GM08714 (cell line): ENCODE measurements around the gene BRCA2.
"Not testable (repeated sequence)": the region's sequence is repeated elsewhere in the genome, so short reads cannot be mapped to it uniquely, and the experiment has no call there.

ENCODE experiments used
- H3K4me3 ChIP-seq: fragments of 200-500 bp; sonication (Bioruptor generic); 2 replicates; pipeline ENCODE4 v1.5.1; 2014; ENCODE audit warnings: mild to moderate bottlenecking, low read length, inconsistent platforms
- ZNF274 ChIP-seq: IDR thresholded peaks from 2 replicates; pipeline ENCODE4 v1.6.1; 2012; ENCODE audit warnings: mild to moderate bottlenecking, low read depth, low read length

Gene BRCA2

DNA sequence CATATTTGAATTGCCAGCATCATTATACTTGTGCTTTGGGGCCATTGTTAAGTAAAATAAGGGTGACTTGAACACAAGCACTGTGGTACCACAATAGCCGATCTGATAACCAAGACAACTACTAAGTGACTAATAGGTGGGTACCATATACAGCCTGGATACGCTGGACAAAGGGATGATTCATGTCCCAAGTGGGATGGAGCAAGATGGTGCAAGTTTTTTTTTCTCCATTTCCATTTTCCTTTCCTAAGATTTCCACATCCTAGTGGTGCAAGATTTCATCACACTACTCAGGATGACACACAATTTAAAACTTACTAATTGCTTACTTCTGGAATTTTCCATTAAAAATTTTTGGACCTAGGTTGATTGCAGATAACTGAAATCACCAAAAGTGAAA lies 15.1 kb downstream of the BRCA2 start:
- TF ChIP-seq ZNF274: no peak
- H3K4me3 ChIP-seq: no peak overlapping the region

DNA sequence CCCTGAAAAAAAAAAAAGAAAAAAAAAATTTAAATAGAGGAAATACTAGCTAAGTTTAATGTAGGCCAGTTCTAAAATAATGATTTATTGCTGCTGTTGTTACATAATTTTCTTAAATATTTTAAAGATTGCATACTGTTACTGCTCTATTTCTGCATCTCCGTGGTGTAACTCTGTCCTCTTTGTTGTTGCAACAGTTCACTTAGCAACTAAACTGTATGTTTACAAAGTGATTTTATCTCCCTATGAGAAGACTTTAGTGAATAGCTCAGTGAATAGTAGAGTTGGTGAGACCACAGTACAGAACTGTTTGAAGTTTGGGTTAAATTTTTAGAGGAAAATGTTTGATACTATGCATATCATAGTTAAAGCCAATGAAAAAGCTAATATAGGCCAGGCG lies 19.4 kb downstream of the BRCA2 start:
- no peak overlapping the region for H3K4me3 ChIP-seq
- no peak for TF ChIP-seq ZNF274

DNA sequence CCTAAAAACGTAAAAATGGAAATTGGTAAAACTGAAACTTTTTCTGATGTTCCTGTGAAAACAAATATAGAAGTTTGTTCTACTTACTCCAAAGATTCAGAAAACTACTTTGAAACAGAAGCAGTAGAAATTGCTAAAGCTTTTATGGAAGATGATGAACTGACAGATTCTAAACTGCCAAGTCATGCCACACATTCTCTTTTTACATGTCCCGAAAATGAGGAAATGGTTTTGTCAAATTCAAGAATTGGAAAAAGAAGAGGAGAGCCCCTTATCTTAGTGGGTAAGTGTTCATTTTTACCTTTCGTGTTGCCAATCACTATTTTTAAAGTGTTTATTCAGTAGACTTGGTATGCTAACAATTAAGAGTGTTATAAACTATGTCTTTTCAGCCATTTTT lies 25.6 kb downstream of the BRCA2 start:
- no peak for TF ChIP-seq ZNF274
- no peak overlapping the region for H3K4me3 ChIP-seq

DNA sequence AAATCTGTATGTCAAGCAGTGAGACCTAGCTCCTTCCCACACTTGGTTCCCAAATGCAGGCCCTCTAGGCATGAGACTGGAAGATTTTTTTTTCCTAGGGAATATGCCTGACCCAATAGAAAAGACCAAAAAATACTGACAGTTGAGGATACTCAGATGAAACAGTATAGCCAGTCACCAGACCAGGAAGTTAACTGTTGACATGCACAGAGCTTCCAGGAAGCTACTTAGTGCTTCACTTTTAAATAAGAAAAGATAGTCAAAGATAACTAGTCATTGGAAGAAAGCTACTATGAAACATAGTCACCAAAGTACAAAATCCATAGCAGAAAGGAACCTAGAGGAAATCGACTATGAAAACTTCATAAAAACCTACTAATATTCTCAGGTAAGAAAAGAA lies 32.3 kb downstream of the BRCA2 start:
- TF ChIP-seq ZNF274: no peak
- H3K4me3 ChIP-seq: no peak overlapping the region

DNA sequence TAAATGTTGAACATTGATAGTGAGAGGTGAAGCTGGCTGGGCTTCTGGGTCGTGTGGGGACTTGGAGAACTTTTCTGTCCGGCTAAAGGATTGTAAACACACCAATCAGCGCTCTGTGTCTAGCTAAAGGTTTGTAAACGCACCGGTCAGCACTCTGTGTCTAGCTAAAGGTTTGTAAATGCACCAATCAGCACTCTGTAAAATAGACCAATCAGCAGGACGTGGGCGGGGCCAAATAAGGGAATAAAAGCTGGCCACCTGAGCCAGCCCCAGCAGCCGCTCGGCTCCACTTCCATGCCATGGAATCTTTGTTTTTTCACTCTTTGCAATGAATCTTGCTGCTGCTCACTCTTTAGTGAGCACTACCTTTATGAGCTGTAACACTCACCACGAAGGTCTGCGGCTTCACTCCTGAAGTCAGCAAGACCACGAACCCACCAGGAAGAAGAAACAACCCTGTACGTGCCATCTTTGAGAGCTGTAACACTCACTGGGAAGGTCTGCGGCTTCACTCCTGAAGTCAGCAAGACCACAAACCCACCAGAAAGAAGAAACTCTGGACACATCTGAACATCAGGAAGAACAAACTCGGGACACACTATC lies 35.6 kb downstream of the BRCA2 start:
- H3K4me3 ChIP-seq: not testable (repeated sequence)

DNA sequence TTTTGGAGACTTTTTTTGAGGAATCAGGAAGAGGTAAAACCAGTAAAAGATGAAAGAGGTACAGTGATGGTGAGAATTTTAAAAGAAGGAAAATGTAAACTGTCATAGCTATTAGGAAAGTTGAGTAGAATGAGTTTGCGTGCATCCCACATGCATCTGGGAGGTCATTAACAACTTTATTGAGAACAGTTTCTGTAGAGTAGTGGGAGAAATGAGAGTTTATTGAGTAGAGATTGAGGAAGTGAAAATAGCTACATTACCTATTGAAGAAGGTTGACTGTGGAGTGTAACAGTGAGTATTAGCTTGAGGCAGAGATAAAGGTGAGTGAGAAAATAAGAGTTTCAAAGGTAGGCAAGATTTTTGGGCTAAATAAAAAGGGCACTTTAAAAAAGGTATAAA lies 38.7 kb downstream of the BRCA2 start:
- no peak for TF ChIP-seq ZNF274
- H3K4me3 ChIP-seq: no peak overlapping the region

DNA sequence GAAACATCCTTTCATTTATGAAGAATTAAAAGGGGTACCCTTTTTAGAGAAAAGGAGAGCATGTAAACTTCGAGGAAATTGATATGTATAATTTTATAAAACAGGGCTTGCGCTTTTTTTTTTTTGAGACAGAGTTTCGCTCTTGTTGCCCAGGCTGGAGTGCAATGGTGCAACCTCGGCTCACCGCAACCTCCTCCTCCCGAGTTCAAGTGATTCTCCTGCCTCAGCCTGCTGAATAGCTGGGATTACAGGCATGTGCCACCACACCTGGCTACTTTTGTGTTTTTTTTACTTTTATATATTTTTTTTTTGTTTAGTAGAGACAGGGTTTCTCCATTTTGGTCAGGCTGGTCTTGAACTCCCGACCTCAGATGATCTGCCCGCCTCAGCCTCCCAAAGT lies 40.6 kb downstream of the BRCA2 start:
- H3K4me3 ChIP-seq: not testable (repeated sequence)

DNA sequence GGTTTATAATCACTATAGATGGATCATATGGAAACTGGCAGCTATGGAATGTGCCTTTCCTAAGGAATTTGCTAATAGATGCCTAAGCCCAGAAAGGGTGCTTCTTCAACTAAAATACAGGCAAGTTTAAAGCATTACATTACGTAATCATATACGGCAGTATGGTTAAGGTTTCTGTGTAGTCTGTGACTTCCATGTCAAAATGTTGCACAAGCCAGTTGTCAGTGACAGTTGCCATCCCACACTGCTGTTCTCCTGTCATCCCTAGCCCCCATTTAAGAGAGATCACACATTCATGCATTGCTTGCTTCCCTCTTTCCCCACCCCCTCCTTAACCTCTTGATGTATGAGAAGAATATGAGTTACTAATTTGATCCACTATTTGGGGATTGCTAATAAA lies 47.3 kb downstream of the BRCA2 start:
- no peak overlapping the region for H3K4me3 ChIP-seq
- TF ChIP-seq ZNF274: no peak

DNA sequence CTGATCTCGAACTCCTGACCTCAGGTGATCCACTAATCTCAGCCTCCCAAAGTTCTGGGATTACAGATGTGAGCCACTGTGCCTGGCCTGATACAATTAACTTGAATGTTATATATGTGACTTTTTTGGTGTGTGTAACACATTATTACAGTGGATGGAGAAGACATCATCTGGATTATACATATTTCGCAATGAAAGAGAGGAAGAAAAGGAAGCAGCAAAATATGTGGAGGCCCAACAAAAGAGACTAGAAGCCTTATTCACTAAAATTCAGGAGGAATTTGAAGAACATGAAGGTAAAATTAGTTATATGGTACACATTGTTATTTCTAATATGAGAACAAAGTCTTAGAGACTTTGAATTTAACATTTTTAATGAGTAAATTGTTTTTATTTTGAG lies 55.5 kb downstream of the BRCA2 start:
- no peak overlapping the region for H3K4me3 ChIP-seq
- no peak for TF ChIP-seq ZNF274

DNA sequence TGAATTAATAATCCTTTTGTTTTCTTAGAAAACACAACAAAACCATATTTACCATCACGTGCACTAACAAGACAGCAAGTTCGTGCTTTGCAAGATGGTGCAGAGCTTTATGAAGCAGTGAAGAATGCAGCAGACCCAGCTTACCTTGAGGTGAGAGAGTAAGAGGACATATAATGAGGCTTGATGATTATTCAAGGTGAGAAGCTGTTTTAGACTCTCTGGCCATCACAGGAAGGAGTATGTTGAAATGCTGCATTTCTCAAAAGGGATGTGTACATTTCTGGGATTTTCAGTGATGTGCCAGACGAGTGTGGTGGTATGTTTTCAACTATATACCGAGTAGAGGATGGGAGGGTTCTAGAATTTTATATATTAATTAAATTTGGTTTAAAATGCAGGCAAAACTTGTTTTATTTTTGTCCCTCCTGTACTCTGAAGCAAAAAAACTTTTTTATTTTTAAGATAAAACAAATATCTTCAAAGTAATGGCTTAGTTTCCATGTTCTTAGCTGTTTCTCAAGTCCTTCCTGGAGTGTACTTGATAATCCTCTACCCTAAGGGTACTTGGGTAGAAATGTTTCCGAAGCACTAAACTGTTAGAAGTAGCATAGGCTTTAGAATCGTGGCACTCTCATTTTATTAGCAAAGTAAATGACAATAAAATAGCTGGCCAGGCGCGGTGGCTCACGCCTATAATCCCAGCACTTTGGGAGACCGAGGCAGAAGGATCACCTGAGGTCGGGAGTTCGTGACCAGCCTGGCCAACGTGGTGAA lies 61.5 kb downstream of the BRCA2 start:
- no peak for TF ChIP-seq ZNF274
- no peak overlapping the region for H3K4me3 ChIP-seq

DNA sequence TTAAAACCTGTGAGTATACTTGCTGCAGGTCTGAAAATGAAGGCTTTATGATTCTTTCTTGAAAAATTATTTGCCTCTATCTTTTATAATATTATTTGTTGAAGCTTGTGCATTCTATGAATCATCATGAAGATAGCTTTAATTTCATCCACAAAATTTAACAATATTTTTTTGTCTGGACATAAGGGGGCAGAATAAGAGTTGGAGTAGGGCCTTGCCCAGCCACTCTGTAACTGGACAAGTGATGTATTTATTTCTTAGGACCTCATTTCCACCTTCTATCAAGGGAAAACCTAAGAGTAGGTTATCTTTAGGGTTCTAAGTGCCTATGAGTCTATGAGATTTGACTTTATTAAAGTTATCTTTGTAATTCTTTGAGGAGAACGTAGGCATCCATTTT lies 62.7 kb downstream of the BRCA2 start:
- TF ChIP-seq ZNF274: no peak
- no peak overlapping the region for H3K4me3 ChIP-seq

DNA sequence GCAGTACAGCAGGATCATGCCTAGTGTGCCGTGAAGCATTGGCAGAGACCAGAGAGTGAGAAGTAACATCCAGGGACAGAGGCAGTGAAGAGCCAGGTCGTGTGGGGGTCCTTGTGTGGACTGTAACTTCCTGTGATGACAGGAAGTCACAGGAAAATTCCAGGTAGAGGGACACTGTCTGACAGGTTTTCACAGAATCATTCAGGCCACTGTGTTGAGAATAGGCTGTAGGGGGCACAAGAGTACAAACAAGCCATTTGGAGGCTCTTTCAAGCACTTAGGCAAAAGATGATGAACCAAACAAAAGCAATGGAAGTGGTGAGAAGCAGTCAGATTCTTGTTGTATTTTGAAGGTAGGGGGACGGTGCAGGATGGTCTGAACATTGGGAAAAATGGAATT lies 66.2 kb downstream of the BRCA2 start:
- no peak for TF ChIP-seq ZNF274
- no peak overlapping the region for H3K4me3 ChIP-seq

DNA sequence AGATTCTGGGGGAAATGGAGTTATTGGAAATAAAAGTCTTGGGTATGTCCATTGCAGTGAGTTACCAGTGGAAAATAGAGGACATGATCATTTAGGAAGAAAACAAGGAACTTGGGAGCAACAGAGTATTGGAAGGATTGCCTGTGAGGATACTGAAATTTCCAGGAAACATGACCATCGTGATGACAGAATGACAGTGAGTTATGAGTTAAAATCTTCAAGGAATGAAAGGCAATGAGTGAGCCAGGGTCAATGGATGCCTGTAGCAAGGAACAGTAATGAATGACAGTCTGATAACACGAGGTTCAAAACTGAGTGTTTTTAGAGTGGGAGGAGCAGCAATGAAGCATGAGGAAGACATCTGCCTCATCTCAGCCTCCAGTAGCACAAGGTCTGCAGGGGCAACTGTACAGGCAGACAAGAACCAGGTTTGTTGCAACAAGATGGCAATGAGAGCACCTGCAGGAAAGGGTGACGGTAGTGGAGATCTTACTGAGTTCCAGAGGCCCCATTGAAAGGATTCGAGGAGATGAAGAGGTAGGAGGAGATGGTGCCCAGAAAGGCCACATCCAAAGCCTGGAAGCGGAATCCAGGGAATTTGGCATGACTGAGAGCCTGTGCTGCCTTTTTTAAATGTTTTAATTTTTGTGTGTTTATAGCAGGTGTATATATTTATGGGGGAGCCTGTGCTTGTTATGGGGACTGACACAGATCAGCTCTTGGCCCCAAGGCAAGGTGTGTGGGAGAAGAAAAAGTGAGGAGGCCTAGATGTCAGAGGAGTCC lies 68.7 kb downstream of the BRCA2 start:
- no peak overlapping the region for H3K4me3 ChIP-seq
- TF ChIP-seq ZNF274: no peak

DNA sequence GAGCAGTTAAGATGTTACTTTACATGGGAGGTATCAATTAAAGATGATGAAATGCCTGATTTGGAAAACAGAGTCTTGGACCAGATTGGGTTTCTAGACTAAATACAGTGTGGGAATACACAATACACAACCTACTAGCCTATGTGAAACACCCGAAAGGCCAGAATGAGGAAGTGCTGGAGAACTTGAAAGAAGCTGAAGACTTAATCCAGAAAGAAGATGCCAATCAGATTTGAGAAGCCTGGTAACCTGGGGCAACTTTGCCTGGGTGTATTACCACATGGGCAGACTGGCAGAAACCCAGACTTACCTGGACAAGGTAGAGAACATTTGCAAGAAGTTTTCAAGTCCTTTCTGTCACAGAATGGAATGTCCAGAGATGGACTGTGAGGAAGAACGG lies 69.4 kb downstream of the BRCA2 start:
- TF ChIP-seq ZNF274: no peak
- H3K4me3 ChIP-seq: no peak overlapping the region

DNA sequence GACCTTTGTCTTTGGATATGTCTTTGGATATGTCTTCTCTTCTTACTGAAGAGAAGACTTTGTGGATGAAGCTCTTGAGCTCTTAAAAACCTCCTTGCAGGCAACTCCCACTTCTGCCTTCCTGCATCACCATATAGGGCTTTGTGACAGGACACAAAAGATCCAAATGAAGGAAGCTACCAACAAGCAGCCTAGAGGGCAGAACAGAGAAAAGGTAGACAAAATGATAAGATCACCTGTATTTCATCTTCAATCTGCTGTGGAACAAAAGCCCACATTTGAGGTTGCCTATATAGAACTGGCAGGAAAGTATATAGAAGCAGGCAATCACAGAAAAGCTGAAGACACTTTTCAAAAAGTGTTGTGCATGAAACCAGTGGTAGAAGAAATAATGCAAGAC lies 70.1 kb downstream of the BRCA2 start:
- H3K4me3 ChIP-seq: no peak overlapping the region
- no peak for TF ChIP-seq ZNF274

DNA sequence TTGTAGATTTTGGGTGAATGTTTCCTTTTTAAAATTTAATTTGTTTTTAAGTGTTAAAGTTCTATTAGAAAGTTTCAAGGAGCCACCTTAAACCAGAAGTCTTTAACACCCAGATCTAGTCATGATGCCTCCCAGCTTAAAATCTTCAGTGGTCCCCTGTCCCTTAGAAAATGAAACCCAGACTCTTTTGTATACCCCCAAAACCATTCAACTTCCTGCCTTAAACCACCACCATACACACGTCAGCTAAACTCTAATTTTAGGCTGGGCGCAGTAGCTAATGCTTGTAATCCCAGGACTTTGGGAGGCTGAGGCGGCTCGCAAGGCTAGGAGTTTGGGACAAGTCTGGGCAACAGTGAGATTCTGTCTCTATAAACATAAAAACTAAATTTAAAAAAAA lies 74.7 kb downstream of the BRCA2 start:
- no peak for TF ChIP-seq ZNF274
- H3K4me3 ChIP-seq: no peak overlapping the region
